ENCODE data around the gene CASKIN1.

Gene CASKIN1

GRCh38 chr16:2170587-2171435, 25.6 kb downstream of the CASKIN1 start:
- no peaks in the 10 kb centered on the region for H3K9me3 ChIP-seq (ENCODE audit: insufficient read depth, low read depth, low read length)
- no peak overlapping the region for H3K9ac ChIP-seq (ENCODE audit: low read depth, low read length)
- no peaks in the 10 kb centered on the region for H3K27me3 ChIP-seq (ENCODE audit: insufficient read depth, low read length)
- H3K27ac ChIP-seq (ENCODE audit: low read depth, low read length): no peak overlapping the region
- H3K4me1 ChIP-seq (ENCODE audit: insufficient read depth, low read length): no peaks in the 10 kb centered on the region
- peaks cover 68% of the 10 kb centered on the region for H3K36me3 ChIP-seq (ENCODE audit: insufficient read depth, low read length)
- no peak overlapping the region for H3K4me3 ChIP-seq (ENCODE audit: low read length)
- WGBS: 95% methylated on average over 47 of the region's 47 CpGs

GRCh38 chr16:2170080-2170479, 26.3 kb downstream of the CASKIN1 start:
- 97% methylated on average over 18 of the region's 18 CpGs for WGBS
- no peaks in the 10 kb centered on the region for H3K9me3 ChIP-seq (ENCODE audit: insufficient read depth, low read depth, low read length)
- peaks cover 65% of the 10 kb centered on the region for H3K36me3 ChIP-seq (ENCODE audit: insufficient read depth, low read length)
- no peaks in the 10 kb centered on the region for H3K27me3 ChIP-seq (ENCODE audit: insufficient read depth, low read length)
- H3K4me1 ChIP-seq (ENCODE audit: insufficient read depth, low read length): no peaks in the 10 kb centered on the region
- H3K27ac ChIP-seq (ENCODE audit: low read depth, low read length): no peak overlapping the region
- H3K9ac ChIP-seq (ENCODE audit: low read depth, low read length): no peak overlapping the region
- H3K4me3 ChIP-seq (ENCODE audit: low read length): no peak overlapping the region

- 95% methylated on average over 18 of the region's 18 CpGs for WGBS
- no peaks in the 10 kb centered on the region for H3K9me3 ChIP-seq (ENCODE audit: insufficient read depth, low read depth, low read length)
- no peaks in the 10 kb centered on the region for H3K27me3 ChIP-seq (ENCODE audit: insufficient read depth, low read length)
- H3K27ac ChIP-seq (ENCODE audit: low read depth, low read length): no peak overlapping the region
- H3K36me3 ChIP-seq (ENCODE audit: insufficient read depth, low read length): peaks cover 44% of the 10 kb centered on the region
- no peak overlapping the region for H3K4me3 ChIP-seq (ENCODE audit: low read length)
- H3K4me1 ChIP-seq (ENCODE audit: insufficient read depth, low read length): no peaks in the 10 kb centered on the region
- no peak overlapping the region for H3K9ac ChIP-seq (ENCODE audit: low read depth, low read length)
Measured at GRCh38 chr16:2167068-2167638, 29.3 kb downstream of the CASKIN1 start.

- Histone ChIP-seq H3K27ac (ENCODE audit: low read depth, low read length) (no peak overlapping the region), H3K9ac (ENCODE audit: low read depth, low read length) (no peak overlapping the region), H3K4me3 (ENCODE audit: low read length) (no peak overlapping the region), H3K36me3 (ENCODE audit: insufficient read depth, low read length) (peaks cover 37% of the 10 kb centered on the region), H3K27me3 (ENCODE audit: insufficient read depth, low read length) (no peaks in the 10 kb centered on the region), H3K4me1 (ENCODE audit: insufficient read depth, low read length) (no peaks in the 10 kb centered on the region), H3K9me3 (ENCODE audit: insufficient read depth, low read depth, low read length) (no peaks in the 10 kb centered on the region)
- WGBS: 96% methylated on average over 17 of the region's 17 CpGs
Measured at GRCh38 chr16:2166263-2167067, 29.9 kb downstream of the CASKIN1 start.

- Histone ChIP-seq H3K27me3 (ENCODE audit: insufficient read depth, low read length) (no peaks in the 10 kb centered on the region), H3K9me3 (ENCODE audit: insufficient read depth, low read depth, low read length) (no peaks in the 10 kb centered on the region), H3K4me1 (ENCODE audit: insufficient read depth, low read length) (no peaks in the 10 kb centered on the region), H3K36me3 (ENCODE audit: insufficient read depth, low read length) (peaks cover 34% of the 10 kb centered on the region), H3K27ac (ENCODE audit: low read depth, low read length) (no peak overlapping the region), H3K4me3 (ENCODE audit: low read length) (no peak overlapping the region), H3K9ac (ENCODE audit: low read depth, low read length) (no peak overlapping the region)
- 97% methylated on average over 12 of the region's 12 CpGs for WGBS
Measured at GRCh38 chr16:2165861-2166260, 30.5 kb downstream of the CASKIN1 start.

GRCh38 chr16:2163211-2163881, 33.1 kb downstream of the CASKIN1 start:
- H3K4me1 ChIP-seq (ENCODE audit: insufficient read depth, low read length): peaks cover 13% of the 10 kb centered on the region; the same call in 1 of the 2 replicates
- no peak overlapping the region for H3K9ac ChIP-seq (ENCODE audit: low read depth, low read length)
- no peaks in the 10 kb centered on the region for H3K27me3 ChIP-seq (ENCODE audit: insufficient read depth, low read length)
- H3K27ac ChIP-seq (ENCODE audit: low read depth, low read length): no peak overlapping the region
- 96% methylated on average over 26 of the region's 26 CpGs for WGBS
- H3K36me3 ChIP-seq (ENCODE audit: insufficient read depth, low read length): peaks cover 29% of the 10 kb centered on the region
- no peaks in the 10 kb centered on the region for H3K9me3 ChIP-seq (ENCODE audit: insufficient read depth, low read depth, low read length)
- H3K4me3 ChIP-seq (ENCODE audit: low read length): no peak overlapping the region

GRCh38 chr16:2162676-2163118, 33.7 kb downstream of the CASKIN1 start:
- no peaks in the 10 kb centered on the region for H3K9me3 ChIP-seq (ENCODE audit: insufficient read depth, low read depth, low read length)
- H3K27me3 ChIP-seq (ENCODE audit: insufficient read depth, low read length): no peaks in the 10 kb centered on the region
- no peak overlapping the region for H3K4me3 ChIP-seq (ENCODE audit: low read length)
- no peak overlapping the region for H3K27ac ChIP-seq (ENCODE audit: low read depth, low read length)
- no peak overlapping the region for H3K9ac ChIP-seq (ENCODE audit: low read depth, low read length)
- peaks cover 23% of the 10 kb centered on the region for H3K36me3 ChIP-seq (ENCODE audit: insufficient read depth, low read length)
- WGBS: 96% methylated on average over 13 of the region's 13 CpGs
- peaks cover 13% of the 10 kb centered on the region; the same call in 1 of the 2 replicates for H3K4me1 ChIP-seq (ENCODE audit: insufficient read depth, low read length)

- Histone ChIP-seq H3K27ac (ENCODE audit: low read depth, low read length) (no peak overlapping the region), H3K9me3 (ENCODE audit: insufficient read depth, low read depth, low read length) (no peaks in the 10 kb centered on the region), H3K27me3 (ENCODE audit: insufficient read depth, low read length) (no peaks in the 10 kb centered on the region), H3K36me3 (ENCODE audit: insufficient read depth, low read length) (peaks cover 18% of the 10 kb centered on the region), H3K4me3 (ENCODE audit: low read length) (no peak overlapping the region), H3K4me1 (ENCODE audit: insufficient read depth, low read length) (peaks cover 13% of the 10 kb centered on the region; the same call in 1 of the 2 replicates), H3K9ac (ENCODE audit: low read depth, low read length) (peak overlapping the region; percentile 27; the same call in 1 of the 2 replicates)
- WGBS: 95% methylated on average over 10 of the region's 10 CpGs
Measured at GRCh38 chr16:2161911-2162310, 34.5 kb downstream of the CASKIN1 start.

GRCh38 chr16:2160915-2161551, 35.4 kb downstream of the CASKIN1 start:
- Histone ChIP-seq H3K27ac (ENCODE audit: low read depth, low read length) (no peak overlapping the region), H3K4me3 (ENCODE audit: low read length) (no peak overlapping the region), H3K9ac (ENCODE audit: low read depth, low read length) (0 out of 2 replicates have a peak overlapping the region, but pooled peaks have one; percentile 19), H3K4me1 (ENCODE audit: insufficient read depth, low read length) (peaks cover 13% of the 10 kb centered on the region; the same call in 1 of the 2 replicates), H3K36me3 (ENCODE audit: insufficient read depth, low read length) (peaks cover 9% of the 10 kb centered on the region), H3K27me3 (ENCODE audit: insufficient read depth, low read length) (no peaks in the 10 kb centered on the region), H3K9me3 (ENCODE audit: insufficient read depth, low read depth, low read length) (no peaks in the 10 kb centered on the region)
- 77% methylated on average over 18 of the region's 20 CpGs for WGBS

GRCh38 chr16:2159175-2159838, 37.1 kb downstream of the CASKIN1 start:
- Histone ChIP-seq H3K36me3 (ENCODE audit: insufficient read depth, low read length) (peaks cover 10% of the 10 kb centered on the region), H3K27ac (ENCODE audit: low read depth, low read length) (peak overlapping the region; percentile 30; the same call in 1 of the 2 replicates), H3K4me1 (ENCODE audit: insufficient read depth, low read length) (peaks cover 13% of the 10 kb centered on the region; the same call in 1 of the 2 replicates), H3K9me3 (ENCODE audit: insufficient read depth, low read depth, low read length) (no peaks in the 10 kb centered on the region), H3K4me3 (ENCODE audit: low read length) (no peak overlapping the region), H3K9ac (ENCODE audit: low read depth, low read length) (peak overlapping the region; percentile 52), H3K27me3 (ENCODE audit: insufficient read depth, low read length) (no peaks in the 10 kb centered on the region)
- 83% methylated on average over 24 of the region's 24 CpGs for WGBS
